GM12878 (cell line): ENCODE results near the gene NTM. TPM values are rescaled to one million over a fixed set of nuclear protein-coding genes. Genes with fewer than 3 reads are reported as not detected.

Experiments used
- ATAC-seq: fragments of 200-7000 bp; cut with Tn5 transposase; 3 replicates; pipeline ENCODE4 v1.9.1; 2020; ENCODE audit warnings: mild to moderate bottlenecking, moderate library complexity
- BruUV-seq: library from RNA; stranded (reverse); fragments of 400-500 nt; replicated peaks from 2 replicates; lab custom pipeline; 2021; lab: Mats Ljungman, UMichigan
- CTCF ChIA-PET: fragments of 300-600 bp; sonication (Branson Sonifier 250); formaldehyde crosslinking; extraction: SDS; loops from one replicate; lab custom pipeline; 2021; ENCODE audit warnings: inconsistent platforms; lab: Yijun Ruan, JAX
- POLR2A ChIA-PET: fragments of 350-600 bp; formaldehyde crosslinking; extraction: SDS; loops from one replicate; lab custom pipeline; 2021; ENCODE audit warnings: inconsistent platforms; lab: Charles Lee
- RAD21 ChIA-PET: fragments of 300-600 bp; sonication (Branson Sonifier 250); formaldehyde crosslinking; loops from one replicate; lab custom pipeline; 2023; ENCODE audit warnings: antibody characterized with exemption; ENCODE audit not compliant: unreplicated experiment; lab: Charles Lee
- SMC1A ChIA-PET: fragments of 300-600 bp; sonication (Branson Sonifier 250); formaldehyde crosslinking; loops from one replicate; lab custom pipeline; 2023; ENCODE audit not compliant: unreplicated experiment, uncharacterized antibody; lab: Charles Lee
- DNase-seq: peaks from one replicate; pipeline ENCODE4 v3.0.0-alpha.2; 2011; ENCODE audit warnings: low read depth, low spot score
- FAIRE-seq: peaks from 3 replicates; lab custom pipeline; 2011; peaks lifted over from hg19 to GRCh38; lab: Jason Lieb, UNC
- H2AFZ ChIP-seq: 2 replicates; pipeline ENCODE4 v1.6.0; 2011; ENCODE audit warnings: low read depth, low read length, control low read depth; ENCODE audit not compliant: control insufficient read depth
- H3K27ac ChIP-seq: 2 replicates; pipeline ENCODE4 v1.5.1; 2011; ENCODE audit warnings: control low read depth; ENCODE audit not compliant: control insufficient read depth, insufficient read depth
- H3K27me3 ChIP-seq, 2 experiments: replicated peaks in 1 of 2; 2 replicates each; pipeline versions ENCODE4 v1.6.0 to v1.6.1; 2011; ENCODE audit warnings: low read length in 1 of 2; ENCODE audit not compliant: control insufficient read depth in 2 of 2, insufficient read depth in 2 of 2
- H3K36me3 ChIP-seq, 2 experiments: 2 replicates each; pipeline ENCODE4 v1.5.1; 2011; ENCODE audit warnings: low read length in 1 of 2; ENCODE audit not compliant: control insufficient read depth in 2 of 2, insufficient read depth in 2 of 2
- H3K4me1 ChIP-seq: 2 replicates; pipeline ENCODE4 v1.6.1; 2011; ENCODE audit warnings: mild to moderate bottlenecking, low read length, moderate library complexity, mixed read lengths; ENCODE audit not compliant: control insufficient read depth, insufficient read depth
- H3K4me2 ChIP-seq: 2 replicates; pipeline ENCODE4 v1.6.0; 2011; ENCODE audit warnings: control low read depth; ENCODE audit not compliant: control insufficient read depth, insufficient read depth
- H3K4me3 ChIP-seq: fragments of 200-600 bp; sonication (generic); 2 replicates; pipeline ENCODE4 v1.5.1; 2016
- H3K79me2 ChIP-seq: 2 replicates; pipeline ENCODE4 v1.6.0; 2011; ENCODE audit warnings: low read length; ENCODE audit not compliant: control insufficient read depth, insufficient read depth
- H3K9ac ChIP-seq: 2 replicates; pipeline ENCODE4 v1.8.0; 2011; ENCODE audit warnings: low read length, control low read depth, mixed read lengths; ENCODE audit not compliant: control insufficient read depth, insufficient read depth
- H3K9me3 ChIP-seq: replicated peaks from 3 replicates; pipeline ENCODE4 v1.5.1; 2011; ENCODE audit warnings: mild to moderate bottlenecking, low read length; ENCODE audit not compliant: control insufficient read depth, insufficient read depth
- H4K20me1 ChIP-seq: 2 replicates; pipeline ENCODE4 v1.6.0; 2011; ENCODE audit not compliant: control insufficient read depth, insufficient read depth
- E2F4 ChIP-seq: IDR thresholded peaks from 2 replicates; pipeline ENCODE4 v1.6.1; 2012; ENCODE audit warnings: low read depth, low read length, improper control_type of control experiment
- EGR1 ChIP-seq, 2 experiments: IDR thresholded peaks; 1 replicate in 1 of 2; 2 replicates in 1 of 2; pipeline ENCODE4 v1.6.1; 2011 to 2012; ENCODE audit warnings: low read depth in 2 of 2, low read length in 2 of 2, borderline replicate concordance in 1 of 2, mild to moderate bottlenecking in 1 of 2, moderate library complexity in 1 of 2
- HDAC2 ChIP-seq: fragments of 200-600 bp; sonication (generic); IDR thresholded peaks from 2 replicates; pipeline ENCODE4 v1.6.1; 2017
- NR2C1 ChIP-seq: fragments of 450-650 bp; IDR thresholded peaks from 2 replicates; pipeline ENCODE4 v1.6.1; 2017; ENCODE audit warnings: antibody characterized with exemption, mild to moderate bottlenecking, moderate library complexity
- PRDM15 ChIP-seq: fragments of 450-650 bp; formaldehyde crosslinking; IDR thresholded peaks from 2 replicates; pipeline ENCODE4 v1.4.0; 2020; ENCODE audit warnings: mild to moderate bottlenecking, moderate library complexity
- SREBF2 ChIP-seq: IDR thresholded peaks from 2 replicates; pipeline ENCODE4 v1.6.1; 2012; ENCODE audit warnings: mild to moderate bottlenecking, low read length
- TCF3 ChIP-seq: IDR thresholded peaks from 2 replicates; pipeline ENCODE4 v1.6.1; 2012; ENCODE audit warnings: low read depth, mild to moderate bottlenecking, low read length, borderline replicate concordance; ENCODE audit not compliant: insufficient read depth
- ZBTB11 ChIP-seq: fragments of 450-650 bp; formaldehyde crosslinking; IDR thresholded peaks from 2 replicates; pipeline ENCODE4 v1.5.0; 2022; ENCODE audit warnings: mild to moderate bottlenecking, missing genetic modification characterization
- ZBTB4 ChIP-seq: fragments of 450-650 bp; formaldehyde crosslinking; IDR thresholded peaks from 2 replicates; pipeline ENCODE4 v1.4.0; 2022; ENCODE audit warnings: mild to moderate bottlenecking, moderate library complexity
- ZNF384 ChIP-seq: IDR thresholded peaks from 2 replicates; pipeline ENCODE4 v1.6.1; 2012; ENCODE audit warnings: low read depth, mild to moderate bottlenecking, low read length, improper control_type of control experiment, borderline replicate concordance
- ZZZ3 ChIP-seq: IDR thresholded peaks from 2 replicates; pipeline ENCODE4 v1.6.1; 2011; ENCODE audit warnings: low read depth; ENCODE audit not compliant: control insufficient read depth, insufficient read length
- WGBS: methylation state at CpG from one replicate; pipeline ENCODE4 v1.1.6; 2016; ENCODE audit warnings: low lambda C conversion rate; ENCODE audit not compliant: insufficient replicate concordance, insufficient coverage; ENCODE audit errors: missing lambda C conversion rate; 5-methylcytosine and 5-hydroxymethylcytosine counted together
- in situ Hi-C: fragments of 300-500 bp; cut with MboI; formaldehyde crosslinking; loops from 9 replicates; pipeline ENCODE4 v1.14.3; 2018; ENCODE audit warnings: mixed read lengths
- intact Hi-C: fragments of 100-400 bp; cut with micrococcal nuclease; formaldehyde crosslinking; loops from one replicate; pipeline ENCODE4 v1.14.2; 2022; ENCODE audit not compliant: unreplicated experiment
- polyA plus RNA-seq, 11 experiments: library from polyadenylated mRNA; depleted of rRNA in 4 of 11; unstranded in 6 of 11; stranded (reverse) in 5 of 11; fragments of >200 nt; fragmentation: Nextera tagmentation in 4 of 11; fragmentation: Illumina TruSeq in 1 of 11; extraction: Ambion mirVana in 4 of 11; extraction: Trizol in 1 of 11; gene quantifications; 1 replicate in 1 of 11; 2 replicates in 10 of 11; pipeline versions ENCODE4 v1.2.1 to v1.2.3, GENCODE V29; 2011 to 2016; ENCODE audit warnings: inconsistent platforms in 2 of 11, missing spikeins in 2 of 11, low read depth in 1 of 11
- total RNA-seq, 4 experiments: library from RNA; depleted of rRNA in 3 of 4; stranded (reverse); fragments of >200 nt in 3 of 4; fragmentation: Illumina TruSeq in 1 of 4; extraction: Trizol in 1 of 4; gene quantifications; 2 replicates each; pipeline versions ENCODE4 v1.2.1 to v1.2.3, GENCODE V29; 2013 to 2021

Gene NTM
- total and polyA plus RNA-seq, 10 of the 15 experiments (the other 5 are each of a cell fraction or from before 2014, with no cell fraction given) = not detected

- 48% methylated on average over 21 of the region's 21 CpGs for WGBS
- Histone ChIP-seq H3K4me2 (no peak overlapping the region), H4K20me1 (no peaks in the 10 kb centered on the region), H2AFZ (no peak overlapping the region)
- no peak for ATAC-seq
- TF ChIP-seq ZBTB11 (CRISPR knock-in tag) = no peak
- no peak for TF ChIP-seq TCF3
- TF ChIP-seq HDAC2 = no peak
- TF ChIP-seq EGR1 (IDR thresholded peaks at IDR 0.05; ENCODE audit: borderline replicate concordance in 1 of 2, low read depth in 2 of 2, low read length in 2 of 2) = no peak
- no peak for TF ChIP-seq ZNF384
- TF ChIP-seq SREBF2 = no peak
- TF ChIP-seq ZBTB4 (CRISPR knock-in tag) = no peak
- no peak for TF ChIP-seq NR2C1
- no peak for TF ChIP-seq ZZZ3
- no peak for TF ChIP-seq PRDM15 (CRISPR knock-in tag)
- no peak for TF ChIP-seq E2F4
- TF ChIP-seq, all 136 proteins: peak for 0
- Histone ChIP-seq H3K27me3 (no peaks in the 10 kb centered on the region), H3K9ac (no peak overlapping the region), H3K79me2 (no peaks in the 10 kb centered on the region), H3K27ac (no peak overlapping the region), H3K9me3 (no peaks in the 10 kb centered on the region), H3K4me3 (no peak overlapping the region), H3K36me3 (no peaks in the 10 kb centered on the region), H3K4me1 (no peaks in the 10 kb centered on the region)
- FAIRE-seq (no peak), DNase-seq (no peak)
- in situ Hi-C loops = no loop called here
- ChIA-PET POLR2A (no interaction called here), RAD21 (no interaction called here), SMC1A (interaction anchor here (1.0 kb wide), 1 partner anchor 9 kb away, joined by 3 read pairs; no protein-coding TSS in a partner anchor), CTCF (interaction anchor here (1.0 to 2.0 kb wide), 3 partner anchors 8 to 59 kb away, joined by 3 to 5 read pairs (median 3); no protein-coding TSS in a partner anchor)
- intact Hi-C loops = no loop called here
- no TSS peak for BruUV-seq
These were observed 937.0 kb downstream of the NTM start for GRCh38 chr11:132307309-132308020.
